ENCODE data around the gene SQOR. TPM values are rescaled to one million over a fixed set of nuclear protein-coding genes. Genes with fewer than 3 reads are reported as not detected.
"Not testable (repeated sequence)": the region's sequence is repeated elsewhere in the genome, so short reads cannot be mapped to it uniquely, and the experiment has no call there.

The SQOR gene
- total RNA-seq, 4 donors from 2014 or later = 66.6 to 96.3 (median 87.1) TPM

DNA sequence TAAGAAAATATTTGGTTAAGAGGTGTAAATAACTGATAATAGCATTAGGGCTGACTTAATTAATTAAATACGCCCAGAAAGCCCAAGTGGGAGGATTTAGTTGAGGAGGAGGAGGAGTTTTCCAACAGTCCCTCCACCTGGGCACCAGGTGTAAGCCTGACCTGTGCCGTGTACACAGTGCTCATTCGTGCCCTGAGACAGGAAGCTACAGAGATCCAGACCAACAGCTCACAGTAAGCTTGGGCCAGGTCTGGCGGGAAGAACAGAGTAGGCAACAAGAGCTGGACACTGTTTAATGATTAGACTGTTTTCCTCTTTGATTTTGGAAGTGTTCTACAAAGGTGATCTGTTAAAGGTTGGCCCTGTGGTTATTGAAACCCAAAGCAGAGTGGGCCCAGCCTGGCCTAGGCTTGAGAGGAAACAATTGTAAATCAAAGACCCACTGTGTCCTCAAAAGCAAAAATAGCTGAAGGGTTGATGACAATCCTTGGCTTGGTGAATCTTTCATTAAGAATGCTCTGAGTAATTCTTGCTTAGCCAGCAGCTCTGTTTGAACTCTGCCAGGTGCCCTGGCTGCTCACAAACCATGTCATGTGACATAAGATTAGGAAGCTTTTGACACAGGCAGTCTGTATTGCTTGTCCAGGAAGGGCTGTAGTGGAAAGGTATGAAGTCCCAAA lies 13.8 kb downstream of the SQOR start:
- no peak overlapping the region for H3K4me3 ChIP-seq
- peaks cover 0 to 6% of the 10 kb centered on the region in 2 donors for H3K36me3 ChIP-seq
- no peaks in the 10 kb centered on the region for H3K27me3 ChIP-seq
- H3K9me3 ChIP-seq = no peaks in the 10 kb centered on the region
- no peak for ATAC-seq
- whole genome bisulfite sequencing, 2 donors (ENCODE audit: low coverage in 1 of 2) = 90 to 95% methylated on average over 3 to 4 of the region's 4 CpGs
- no peak for TF ChIP-seq EP300 (IDR thresholded peaks at IDR 0.05)
- no peak for TF ChIP-seq POLR2A (IDR thresholded peaks at IDR 0.05)
- peak; percentile 41 for TF ChIP-seq POLR2AphosphoS5 (IDR thresholded peaks at IDR 0.05)
- TF ChIP-seq CTCF (IDR thresholded peaks at IDR 0.05) = no peak
- peaks cover 0 to 54% (median 17%) of the 10 kb centered on the region in 3 donors for H3K4me1 ChIP-seq
- H3K27ac ChIP-seq = no peak overlapping the region

DNA sequence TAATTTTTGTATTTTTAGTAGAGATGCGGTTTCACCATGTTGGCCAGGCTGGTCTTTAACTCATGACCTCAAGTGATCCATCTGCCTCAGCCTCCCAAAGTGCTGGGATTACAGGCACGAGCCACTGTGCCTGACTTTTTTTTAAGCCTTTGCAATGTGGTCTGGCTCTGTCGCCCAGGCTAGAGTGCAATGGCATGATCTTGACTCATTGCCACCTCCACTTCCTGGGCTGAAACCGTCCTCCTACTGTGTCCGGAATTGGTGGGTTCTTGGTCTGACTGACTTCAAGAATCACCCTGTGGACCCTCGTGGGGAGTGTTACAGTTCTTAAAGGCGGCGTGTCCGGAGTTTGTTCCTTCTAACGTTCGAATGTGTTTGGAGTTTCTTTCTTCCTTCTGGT lies 15.2 kb downstream of the SQOR start:
- not testable (repeated sequence) for H3K36me3 ChIP-seq, ATAC-seq, H3K9me3 ChIP-seq, H3K4me3 ChIP-seq, H3K27ac ChIP-seq, H3K27me3 ChIP-seq
- H3K4me1 ChIP-seq = peaks cover 0 to 61% (median 17%) of the 10 kb centered on the region in 3 donors
- WGBS, 2 donors (ENCODE audit: low coverage in 1 of 2) = 82% methylated on average over 4 to 5 of the region's 11 CpGs

DNA sequence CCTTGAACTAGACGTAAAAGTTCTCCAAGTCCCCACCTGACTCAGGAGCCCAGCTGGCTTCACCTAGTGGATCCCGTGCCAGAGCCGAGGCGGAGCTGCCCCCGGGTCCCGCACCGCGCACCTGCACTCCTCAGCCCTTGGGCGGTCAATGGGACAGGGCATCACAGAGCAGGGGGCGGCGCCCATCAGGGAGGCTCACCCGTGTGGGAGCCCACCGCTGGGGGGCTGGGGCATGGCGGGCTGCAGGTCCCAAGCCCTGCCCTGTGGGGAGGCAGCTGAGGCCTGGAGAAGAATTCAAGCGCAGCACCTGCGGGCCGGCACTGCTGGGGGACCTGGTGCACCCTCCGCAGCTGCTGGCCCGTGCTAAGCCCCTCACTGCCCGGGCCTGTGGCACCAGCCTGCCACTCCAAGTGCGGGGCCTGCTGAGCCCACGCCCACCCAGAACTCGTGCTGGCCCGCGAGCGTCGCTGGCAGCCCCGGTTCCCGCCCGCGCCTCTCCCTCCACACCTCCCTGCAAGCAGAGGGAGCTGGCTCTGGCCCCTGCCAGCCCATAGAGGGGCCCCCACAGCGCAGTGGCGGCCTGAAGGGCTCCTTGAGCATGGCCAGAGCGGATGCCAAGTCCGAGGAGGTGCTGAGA lies 16.2 kb downstream of the SQOR start:
- no peaks in the 10 kb centered on the region for H3K27me3 ChIP-seq
- H3K4me1 ChIP-seq = peaks cover 0 to 53% (median 7%) of the 10 kb centered on the region in 3 donors
- no peak for ATAC-seq
- 100% methylated on average over 1 of the region's 35 CpGs; no CpG with 5 or more reads in 1 of the 2 donors for WGBS, 2 donors (ENCODE audit: low coverage in 1 of 2)
- H3K9me3 ChIP-seq = no peaks in the 10 kb centered on the region
- peaks cover 0 to 6% of the 10 kb centered on the region in 2 donors for H3K36me3 ChIP-seq
- no peak overlapping the region for H3K4me3 ChIP-seq
- H3K27ac ChIP-seq = no peak overlapping the region
- TF ChIP-seq POLR2A (IDR thresholded peaks at IDR 0.05) (no peak), EP300 (IDR thresholded peaks at IDR 0.05) (no peak), CTCF (IDR thresholded peaks at IDR 0.05) (no peak)

- Histone ChIP-seq H3K4me1 (peaks cover 0 to 54% (median 5%) of the 10 kb centered on the region in 3 donors), H3K36me3 (peaks cover 0 to 6% of the 10 kb centered on the region in 2 donors), H3K27ac (no peak overlapping the region), H3K4me3 (no peak overlapping the region), H3K9me3 (no peaks in the 10 kb centered on the region), H3K27me3 (no peaks in the 10 kb centered on the region)
- TF ChIP-seq POLR2A (IDR thresholded peaks at IDR 0.05) = no peak
- TF ChIP-seq POLR2AphosphoS5 (IDR thresholded peaks at IDR 0.05) = peak; percentile 29
- ATAC-seq = peak; percentile 48
- WGBS, 2 donors (ENCODE audit: low coverage in 1 of 2) = 78 to 92% methylated on average over 2 to 3 of the region's 3 CpGs
These were observed 19.0 kb downstream of the SQOR start for GRCh38 chr15:45653702-45654424.

DNA sequence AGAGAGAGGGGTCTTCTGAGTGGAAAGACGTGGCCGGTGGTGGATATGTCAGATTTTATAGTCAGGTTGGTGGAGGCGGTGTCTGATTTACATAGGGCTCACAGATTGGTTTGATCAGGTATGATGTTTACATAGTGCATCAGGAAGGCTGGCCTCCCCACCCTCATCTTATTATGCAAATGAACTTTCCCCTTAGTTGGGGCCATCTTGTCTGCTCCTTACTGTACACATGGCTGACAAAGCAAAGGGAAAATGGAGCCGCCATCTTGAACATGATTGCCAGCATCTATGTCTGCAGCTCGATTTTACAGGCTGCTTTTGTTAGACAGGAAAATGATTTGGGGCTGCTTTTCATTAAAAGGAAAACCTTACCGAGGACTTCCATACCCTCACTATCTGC lies 19.9 kb downstream of the SQOR start:
- Histone ChIP-seq H3K9me3 (no peaks in the 10 kb centered on the region), H3K27ac (no peak overlapping the region)
- no peak for TF ChIP-seq CTCF (IDR thresholded peaks at IDR 0.05)

More for the DNA sequence above, 19.9 kb downstream of the SQOR start:
- no peak for ATAC-seq
- H3K4me1 ChIP-seq = peaks cover 0 to 53% (median 9%) of the 10 kb centered on the region in 3 donors
- H3K27me3 ChIP-seq = no peaks in the 10 kb centered on the region
- no peak overlapping the region for H3K4me3 ChIP-seq
- 86 to 88% methylated on average over 5 of the region's 6 CpGs for WGBS, 2 donors (ENCODE audit: low coverage in 1 of 2)
- H3K36me3 ChIP-seq = peaks cover 0 to 12% of the 10 kb centered on the region in 2 donors

Measured in gastroesophageal sphincter (tissue), 4 donors.